Vagina (tissue), 2 donors: ENCODE measurements around the gene ASB7.

Source experiments
- POLR2A ChIP-seq, 2 donors: fragments of 450-650 bp; IDR thresholded peaks; one replicate each; pipeline ENCODE4 v1.6.1; 2017; ENCODE audit warnings: antibody characterized with exemption in 2 of 2, mild to moderate bottlenecking in 2 of 2, moderate library complexity in 2 of 2
- POLR2AphosphoS5 ChIP-seq, 2 donors: sonication (generic); formaldehyde crosslinking; IDR thresholded peaks; one replicate each; pipeline ENCODE4 v1.9.0; 2017; ENCODE audit warnings: antibody characterized with exemption in 2 of 2, mild to moderate bottlenecking in 2 of 2, low read depth in 1 of 2; ENCODE audit not compliant: insufficient read depth in 1 of 2
- TF ChIP-seq, protein P1 (sequence below), 3 experiments: fragments of 450-650 bp in 2 of 3; fragments of 200-600 bp in 1 of 3; sonication (generic) in 1 of 3; IDR thresholded peaks; one replicate each; pipeline ENCODE4 v1.5.1; 2017 to 2019; ENCODE audit warnings: antibody characterized with exemption in 3 of 3, mild to moderate bottlenecking in 2 of 3, moderate library complexity in 2 of 3

DNA sequence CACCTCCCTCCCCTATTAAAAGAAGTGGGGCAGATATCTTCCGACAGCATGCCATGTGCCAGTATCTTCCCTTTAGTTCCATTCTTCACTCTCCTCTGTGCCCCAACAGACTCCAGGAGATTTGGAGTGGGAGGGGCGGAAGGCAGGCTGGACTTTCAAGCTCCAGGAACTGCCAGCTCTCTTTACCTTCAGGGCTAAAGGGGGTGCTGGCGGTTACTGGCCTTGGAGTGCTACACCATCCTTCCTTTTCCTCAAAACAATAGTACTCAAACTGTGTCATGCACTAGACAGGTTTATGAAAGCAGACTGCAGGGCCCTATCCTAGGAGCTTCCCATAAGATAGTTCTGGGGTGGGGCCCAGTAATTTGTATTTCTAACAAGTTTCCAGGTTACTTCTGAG lies 6.4 kb upstream of the ASB7 start:
- TF ChIP-seq, protein P1, sequence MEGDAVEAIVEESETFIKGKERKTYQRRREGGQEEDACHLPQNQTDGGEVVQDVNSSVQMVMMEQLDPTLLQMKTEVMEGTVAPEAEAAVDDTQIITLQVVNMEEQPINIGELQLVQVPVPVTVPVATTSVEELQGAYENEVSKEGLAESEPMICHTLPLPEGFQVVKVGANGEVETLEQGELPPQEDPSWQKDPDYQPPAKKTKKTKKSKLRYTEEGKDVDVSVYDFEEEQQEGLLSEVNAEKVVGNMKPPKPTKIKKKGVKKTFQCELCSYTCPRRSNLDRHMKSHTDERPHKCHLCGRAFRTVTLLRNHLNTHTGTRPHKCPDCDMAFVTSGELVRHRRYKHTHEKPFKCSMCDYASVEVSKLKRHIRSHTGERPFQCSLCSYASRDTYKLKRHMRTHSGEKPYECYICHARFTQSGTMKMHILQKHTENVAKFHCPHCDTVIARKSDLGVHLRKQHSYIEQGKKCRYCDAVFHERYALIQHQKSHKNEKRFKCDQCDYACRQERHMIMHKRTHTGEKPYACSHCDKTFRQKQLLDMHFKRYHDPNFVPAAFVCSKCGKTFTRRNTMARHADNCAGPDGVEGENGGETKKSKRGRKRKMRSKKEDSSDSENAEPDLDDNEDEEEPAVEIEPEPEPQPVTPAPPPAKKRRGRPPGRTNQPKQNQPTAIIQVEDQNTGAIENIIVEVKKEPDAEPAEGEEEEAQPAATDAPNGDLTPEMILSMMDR (IDR thresholded peaks at IDR 0.05), result no peak
- TF ChIP-seq POLR2A (IDR thresholded peaks at IDR 0.05) (no peak), POLR2AphosphoS5 (IDR thresholded peaks at IDR 0.05; ENCODE audit: insufficient read depth in 1 of 2, low read depth in 1 of 2) (no peak)
